OCI-LY7 (cell line): ENCODE results near the gene ACTR3. TPM values are rescaled to one million over a fixed set of nuclear protein-coding genes. Genes with fewer than 3 reads are reported as not detected.

ENCODE experiments used
- BruUV-seq: library from RNA; stranded (reverse); fragments of 400-500 nt; replicated peaks from 2 replicates; lab custom pipeline; 2021; lab: Mats Ljungman, UMichigan
- CTCF ChIA-PET: fragments of 300-600 bp; sonication (Branson Sonifier 250); formaldehyde crosslinking; loops from one replicate; lab custom pipeline; 2022; ENCODE audit warnings: antibody characterized with exemption; ENCODE audit not compliant: unreplicated experiment; lab: Charles Lee
- POLR2A ChIA-PET: fragments of 300-600 bp; sonication (Branson Sonifier 250); formaldehyde crosslinking; loops from one replicate; lab custom pipeline; 2022; ENCODE audit warnings: antibody characterized with exemption; lab: Charles Lee
- DNase-seq: peaks from one replicate; pipeline ENCODE4 v3.0.0-alpha.2; 2015; ENCODE audit warnings: low spot score
- H2AFZ ChIP-seq: fragments of 200-600 bp; sonication (generic), shearing (Covaris generic); 2 replicates; pipeline ENCODE4 v1.6.1; 2014; ENCODE audit warnings: mild to moderate bottlenecking, antibody characterized with exemption, low read length, moderate library complexity
- H3K27ac ChIP-seq: fragments of 200-600 bp; sonication (generic); 2 replicates; pipeline ENCODE4 v1.5.1; 2014; ENCODE audit warnings: mixed run types, low read depth, mild to moderate bottlenecking, moderate library complexity, low read length, inconsistent platforms; ENCODE audit not compliant: poor library complexity, severe bottlenecking
- H3K36me3 ChIP-seq: fragments of 200-600 bp; sonication (generic); 2 replicates; pipeline ENCODE4 v1.6.1; 2014; ENCODE audit warnings: mild to moderate bottlenecking, antibody characterized with exemption, low read length, moderate library complexity, mixed read lengths; ENCODE audit not compliant: insufficient read depth
- H3K4me1 ChIP-seq: fragments of 200-600 bp; sonication (generic); 2 replicates; pipeline ENCODE4 v1.5.1; 2014; ENCODE audit warnings: mild to moderate bottlenecking, low read length; ENCODE audit not compliant: insufficient read depth, poor library complexity, severe bottlenecking
- H3K4me2 ChIP-seq: fragments of 200-600 bp; sonication (generic); 2 replicates; pipeline ENCODE4 v1.6.1; 2014; ENCODE audit warnings: mild to moderate bottlenecking, low read length
- H3K4me3 ChIP-seq: fragments of 200-600 bp; sonication (generic); 2 replicates; pipeline ENCODE4 v1.5.1; 2014; ENCODE audit warnings: mild to moderate bottlenecking, low read depth, low read length; ENCODE audit not compliant: poor library complexity, severe bottlenecking
- H3K79me2 ChIP-seq: fragments of 200-600 bp; sonication (generic); 2 replicates; pipeline ENCODE4 v1.6.1; 2016; ENCODE audit warnings: low read depth, mild to moderate bottlenecking, low read length, moderate library complexity, mixed read lengths; ENCODE audit not compliant: insufficient read depth
- H3K9me2 ChIP-seq: fragments of 200-600 bp; sonication (generic); 2 replicates; pipeline ENCODE4 v1.6.1; 2016; ENCODE audit warnings: mild to moderate bottlenecking, low read length, mixed read lengths; ENCODE audit not compliant: insufficient read depth
- H3K9me3 ChIP-seq: fragments of 200-600 bp; sonication (generic); 2 replicates; pipeline ENCODE4 v1.6.1; 2014; ENCODE audit warnings: mild to moderate bottlenecking, mixed run types, low read length, mixed read lengths
- H4K20me1 ChIP-seq: fragments of 200-600 bp; sonication (generic); 2 replicates; pipeline ENCODE4 v1.6.1; 2014; ENCODE audit warnings: mild to moderate bottlenecking, antibody characterized with exemption, low read length, moderate library complexity, mixed read lengths; ENCODE audit not compliant: insufficient read depth
- CTCF ChIP-seq: fragments of 200-600 bp; sonication (generic); conservative IDR thresholded peaks from 2 replicates; pipeline ENCODE4 v1.5.1; 2014; ENCODE audit warnings: mild to moderate bottlenecking, antibody characterized with exemption, low read length, moderate library complexity, mixed read lengths
- EZH2phosphoT487 ChIP-seq: fragments of 200-600 bp; sonication (generic); IDR thresholded peaks from 2 replicates; pipeline ENCODE4 v1.6.1; 2018; ENCODE audit warnings: low read depth, borderline replicate concordance, mild to moderate bottlenecking, mixed run types, antibody characterized with exemption, low read length, moderate library complexity, mixed read lengths
- intact Hi-C: fragments of 100-400 bp; cut with micrococcal nuclease; formaldehyde crosslinking; loops from one replicate; pipeline ENCODE4 v1.10.0; 2022; ENCODE audit not compliant: unreplicated experiment
- total RNA-seq, 2 experiments: library from RNA; depleted of rRNA in 1 of 2; stranded (reverse); fragments of >200 nt in 1 of 2; shearing (Covaris generic) in 1 of 2; gene quantifications; 2 replicates each; pipeline ENCODE4 v1.2.3, GENCODE V29; 2014 to 2022

ACTR3 gene
- total RNA-seq, 2 experiments from 2014 or later = 192 to 320 TPM

- Histone ChIP-seq H3K9me2 (no peaks in the 10 kb centered on the region), H2AFZ (no peak overlapping the region), H3K4me2 (no peak overlapping the region), H3K9me3 (0 out of 2 replicates have a peak, but pooled peaks cover 4% of the 10 kb centered on the region), H3K27ac (no peak overlapping the region), H3K4me1 (no peaks in the 10 kb centered on the region), H3K4me3 (no peak overlapping the region), H3K79me2 (no peaks in the 10 kb centered on the region), H4K20me1 (no peaks in the 10 kb centered on the region), H3K36me3 (peaks cover 3% of the 10 kb centered on the region; the same call in 1 of the 2 replicates)
- TF ChIP-seq EZH2phosphoT487 (no peak), CTCF (peak; percentile 82)
- peak; percentile 13 for DNase-seq
- ChIA-PET CTCF (no interaction called here), POLR2A (no interaction called here)
- BruUV-seq = no TSS peak
- intact Hi-C loops = no loop called here
Measured at GRCh38 chr2:113979191-113980128, 89.6 kb downstream of the ACTR3 start.

GRCh38 chr2:113980946-113981345, 91.1 kb downstream of the ACTR3 start:
- TF ChIP-seq CTCF (no peak), EZH2phosphoT487 (no peak)
- POLR2A ChIA-PET = no interaction called here
- intact Hi-C loops = no loop called here
- no TSS peak for BruUV-seq
- H3K9me3 ChIP-seq = 0 out of 2 replicates have a peak, but pooled peaks cover 4% of the 10 kb centered on the region
- H3K4me3 ChIP-seq = no peak overlapping the region
- H3K79me2 ChIP-seq = no peaks in the 10 kb centered on the region
- peaks cover 3% of the 10 kb centered on the region; the same call in 1 of the 2 replicates for H3K36me3 ChIP-seq
- H3K4me1 ChIP-seq = no peaks in the 10 kb centered on the region
- no peak overlapping the region for H3K27ac ChIP-seq
- no peaks in the 10 kb centered on the region for H4K20me1 ChIP-seq
- no peak overlapping the region for H3K4me2 ChIP-seq
- no peak for DNase-seq
- H2AFZ ChIP-seq = no peak overlapping the region
- CTCF ChIA-PET = no interaction called here
- no peaks in the 10 kb centered on the region for H3K9me2 ChIP-seq
